Keratinocyte (primary cell): Measurements from ENCODE around the gene ZNF653. TPM values are rescaled to one million over a fixed set of nuclear protein-coding genes. Genes with fewer than 3 reads are reported as not detected.
"Not testable (repeated sequence)": the region's sequence is repeated elsewhere in the genome, so short reads cannot be mapped to it uniquely, and the experiment has no call there.

ENCODE experiments used
- DNase-seq: peaks from one replicate; pipeline ENCODE4 v3.0.0-alpha.2; 2011; ENCODE audit warnings: low read depth, missing footprints, low spot score
- FAIRE-seq: peaks from 2 replicates; lab custom pipeline; 2011; peaks lifted over from hg19 to GRCh38; lab: Jason Lieb, UNC
- H2AFZ ChIP-seq: 2 replicates; pipeline ENCODE4 v1.6.0; 2012; ENCODE audit warnings: low read length, control low read depth, inconsistent platforms; ENCODE audit not compliant: control insufficient read depth
- H3K27ac ChIP-seq: 2 replicates; pipeline ENCODE4 v1.5.1; 2011; ENCODE audit warnings: low read length; ENCODE audit not compliant: control insufficient read depth, insufficient read depth
- H3K27me3 ChIP-seq: 3 replicates; pipeline ENCODE4 v1.6.0; 2011; ENCODE audit warnings: low read length; ENCODE audit not compliant: control insufficient read depth, insufficient read depth; ENCODE audit errors: extremely low read depth
- H3K36me3 ChIP-seq, 2 experiments: 2 replicates in 1 of 2; 3 replicates in 1 of 2; pipeline ENCODE4 v1.5.1; 2011; ENCODE audit warnings: low read length in 2 of 2, mild to moderate bottlenecking in 1 of 2; ENCODE audit not compliant: control insufficient read depth in 2 of 2, insufficient read depth in 2 of 2; ENCODE audit errors: extremely low read depth in 1 of 2
- H3K4me1 ChIP-seq: 3 replicates; pipeline ENCODE4 v1.5.1; 2011; ENCODE audit warnings: low read length; ENCODE audit not compliant: control insufficient read depth, insufficient read depth; ENCODE audit errors: extremely low read depth
- H3K4me2 ChIP-seq: 3 replicates; pipeline ENCODE4 v1.6.0; 2011; ENCODE audit warnings: low read depth, low read length; ENCODE audit not compliant: control insufficient read depth, insufficient read depth; ENCODE audit errors: extremely low read depth
- H3K4me3 ChIP-seq, 3 experiments: fragments of 200-600 bp in 1 of 3; sonication (generic) in 1 of 3; 2 replicates in 2 of 3; 3 replicates in 1 of 3; pipeline ENCODE4 v1.5.1; 2011 to 2016; ENCODE audit warnings: low read length in 3 of 3, mild to moderate bottlenecking in 3 of 3, control low read depth in 2 of 3, inconsistent platforms in 1 of 3, low read depth in 1 of 3, mixed read lengths in 1 of 3, mixed run types in 1 of 3, moderate library complexity in 1 of 3; ENCODE audit not compliant: control insufficient read depth in 2 of 3, insufficient read depth in 2 of 3; ENCODE audit errors: extremely low read depth in 1 of 3
- H3K79me2 ChIP-seq: 2 replicates; pipeline ENCODE4 v1.6.0; 2012; ENCODE audit warnings: low read length; ENCODE audit not compliant: control insufficient read depth, insufficient read depth
- H3K9ac ChIP-seq: 3 replicates; pipeline ENCODE4 v1.6.0; 2011; ENCODE audit warnings: low read length; ENCODE audit not compliant: control insufficient read depth, insufficient read depth; ENCODE audit errors: extremely low read depth
- H3K9me1 ChIP-seq: 3 replicates; pipeline ENCODE4 v1.6.0; 2011; ENCODE audit warnings: low read length; ENCODE audit not compliant: control insufficient read depth, insufficient read depth; ENCODE audit errors: extremely low read depth
- H3K9me3 ChIP-seq: 2 replicates; pipeline ENCODE4 v1.5.1; 2012; ENCODE audit warnings: low read depth, low read length; ENCODE audit not compliant: control insufficient read depth
- H4K20me1 ChIP-seq: 3 replicates; pipeline ENCODE4 v1.6.0; 2011; ENCODE audit warnings: low read length; ENCODE audit not compliant: control insufficient read depth, insufficient read depth; ENCODE audit errors: extremely low read depth
- EZH2 ChIP-seq: IDR thresholded peaks from one replicate; pipeline ENCODE4 v1.6.1; 2012; ENCODE audit warnings: inconsistent platforms, mild to moderate bottlenecking, low read length, moderate library complexity
- dilution Hi-C: fragments of 300-500 bp; cut with MboI; formaldehyde crosslinking; loops from one replicate; pipeline ENCODE4 v1.7.0; 2020; ENCODE audit warnings: low sequenced_read_pairs; ENCODE audit not compliant: extremely low pct_ligation_motif_present
- polyA plus RNA-seq, 5 experiments: library from polyadenylated mRNA; depleted of rRNA in 3 of 5; stranded (reverse) in 3 of 5; stranded (forward) in 1 of 5; unstranded in 1 of 5; fragments of >200 nt; gene quantifications; 1 replicate in 1 of 5; 2 replicates in 3 of 5; 3 replicates in 1 of 5; pipeline versions ENCODE4 v1.2.1 to v1.2.3, GENCODE V29; 2011 to 2012; ENCODE audit warnings: missing spikeins in 2 of 5, low read depth in 1 of 5, low replicate concordance in 1 of 5
- TF ChIP-seq, protein P1 (sequence below), 3 experiments: IDR thresholded peaks in 1 of 3; conservative IDR thresholded peaks in 1 of 3; optimal IDR thresholded peaks in 1 of 3; 2 replicates in 2 of 3; 3 replicates in 1 of 3; pipeline versions ENCODE3 to v1.5.1; 2011; ENCODE audit warnings: low read length in 3 of 3, mild to moderate bottlenecking in 3 of 3, moderate library complexity in 2 of 3, control low read depth in 1 of 3, inconsistent platforms in 1 of 3; ENCODE audit not compliant: insufficient read depth in 2 of 3; ENCODE audit errors: extremely low read depth in 1 of 3

ZNF653 gene
- polyA plus RNA-seq, 1 donor (not counting 4 experiments of a cell fraction or from before 2014, with no cell fraction given) = 3.8 TPM

DNA sequence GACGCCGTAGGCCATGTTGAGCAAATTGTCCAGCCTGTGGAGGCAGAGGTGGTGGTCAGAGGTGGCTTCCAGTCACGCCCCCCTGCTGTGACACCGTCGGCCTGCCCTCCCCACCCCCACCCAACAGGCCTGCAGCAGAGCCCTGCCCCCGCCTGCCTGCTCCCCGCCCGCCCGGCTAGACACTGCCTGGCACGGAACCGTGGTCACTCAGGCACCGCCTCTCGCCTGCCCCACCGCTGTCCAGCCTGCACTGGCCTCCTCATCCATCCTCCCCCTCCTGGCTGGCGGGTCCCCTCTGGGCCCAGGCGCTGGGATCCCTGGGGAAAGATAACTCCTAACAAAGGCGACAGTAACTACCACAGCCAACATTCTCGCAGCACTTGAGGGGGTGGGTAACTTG, 48.5 kb downstream of the ZNF653 start:
- DNase-seq = no peak
- TF ChIP-seq, protein P1, sequence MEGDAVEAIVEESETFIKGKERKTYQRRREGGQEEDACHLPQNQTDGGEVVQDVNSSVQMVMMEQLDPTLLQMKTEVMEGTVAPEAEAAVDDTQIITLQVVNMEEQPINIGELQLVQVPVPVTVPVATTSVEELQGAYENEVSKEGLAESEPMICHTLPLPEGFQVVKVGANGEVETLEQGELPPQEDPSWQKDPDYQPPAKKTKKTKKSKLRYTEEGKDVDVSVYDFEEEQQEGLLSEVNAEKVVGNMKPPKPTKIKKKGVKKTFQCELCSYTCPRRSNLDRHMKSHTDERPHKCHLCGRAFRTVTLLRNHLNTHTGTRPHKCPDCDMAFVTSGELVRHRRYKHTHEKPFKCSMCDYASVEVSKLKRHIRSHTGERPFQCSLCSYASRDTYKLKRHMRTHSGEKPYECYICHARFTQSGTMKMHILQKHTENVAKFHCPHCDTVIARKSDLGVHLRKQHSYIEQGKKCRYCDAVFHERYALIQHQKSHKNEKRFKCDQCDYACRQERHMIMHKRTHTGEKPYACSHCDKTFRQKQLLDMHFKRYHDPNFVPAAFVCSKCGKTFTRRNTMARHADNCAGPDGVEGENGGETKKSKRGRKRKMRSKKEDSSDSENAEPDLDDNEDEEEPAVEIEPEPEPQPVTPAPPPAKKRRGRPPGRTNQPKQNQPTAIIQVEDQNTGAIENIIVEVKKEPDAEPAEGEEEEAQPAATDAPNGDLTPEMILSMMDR (optimal IDR thresholded peaks at IDR 0.05 in 1 of 3, IDR thresholded peaks at IDR 0.05 in 1 of 3, conservative IDR thresholded peaks at IDR 0.05 in 1 of 3; ENCODE audit: extremely low read depth in 1 of 3, insufficient read depth in 2 of 3, low read length in 3 of 3) = no peak
- no peak for TF ChIP-seq EZH2
- dilution Hi-C loops = no loop called here
- FAIRE-seq = no peak
- H3K4me1 ChIP-seq = no peaks in the 10 kb centered on the region
- no peaks in the 10 kb centered on the region for H3K9me1 ChIP-seq
- no peaks in the 10 kb centered on the region for H3K36me3 ChIP-seq
- H3K9ac ChIP-seq = no peak overlapping the region
- H4K20me1 ChIP-seq = no peaks in the 10 kb centered on the region
- no peaks in the 10 kb centered on the region for H3K79me2 ChIP-seq
- no peak overlapping the region for H3K27ac ChIP-seq
- H3K4me2 ChIP-seq = no peak overlapping the region
- no peaks in the 10 kb centered on the region for H3K27me3 ChIP-seq
- no peak overlapping the region for H2AFZ ChIP-seq
- no peak overlapping the region for H3K4me3 ChIP-seq
- H3K9me3 ChIP-seq = no peaks in the 10 kb centered on the region

DNA sequence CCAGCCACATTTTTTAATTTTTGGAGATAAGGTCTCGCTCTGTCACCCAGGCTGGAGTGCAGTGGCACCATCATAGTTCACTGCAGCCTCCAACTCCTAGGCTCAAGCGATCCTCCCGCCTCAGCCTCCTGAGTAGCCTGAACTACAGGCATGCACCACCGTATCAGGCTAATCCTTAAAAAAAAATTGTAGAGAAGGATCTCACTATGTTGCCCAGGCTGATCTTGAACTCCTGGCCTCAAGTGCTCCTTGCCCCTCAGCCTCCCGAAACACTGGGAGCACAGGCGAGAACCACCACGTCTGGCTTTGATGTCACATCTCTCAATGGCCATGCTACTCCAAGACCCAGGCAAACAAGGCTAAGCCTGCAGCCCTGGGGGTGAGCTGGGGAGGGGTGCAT, 49.0 kb downstream of the ZNF653 start:
- dilution Hi-C loops = no loop called here
- FAIRE-seq = no peak
- Histone ChIP-seq H3K4me3 (no peak overlapping the region), H3K9me1 (no peaks in the 10 kb centered on the region), H3K79me2 (no peaks in the 10 kb centered on the region), H3K4me2 (no peak overlapping the region), H3K9ac (no peak overlapping the region), H3K36me3 (no peaks in the 10 kb centered on the region), H3K27ac (no peak overlapping the region), H4K20me1 (no peaks in the 10 kb centered on the region), H3K4me1 (no peaks in the 10 kb centered on the region), H2AFZ (no peak overlapping the region), H3K27me3 (no peaks in the 10 kb centered on the region), H3K9me3 (no peaks in the 10 kb centered on the region)
- DNase-seq = no peak
- TF ChIP-seq EZH2 = no peak
- TF ChIP-seq, protein P1 (optimal IDR thresholded peaks at IDR 0.05 in 1 of 3, IDR thresholded peaks at IDR 0.05 in 1 of 3, conservative IDR thresholded peaks at IDR 0.05 in 1 of 3; ENCODE audit: extremely low read depth in 1 of 3, insufficient read depth in 2 of 3, low read length in 3 of 3) = no peak

DNA sequence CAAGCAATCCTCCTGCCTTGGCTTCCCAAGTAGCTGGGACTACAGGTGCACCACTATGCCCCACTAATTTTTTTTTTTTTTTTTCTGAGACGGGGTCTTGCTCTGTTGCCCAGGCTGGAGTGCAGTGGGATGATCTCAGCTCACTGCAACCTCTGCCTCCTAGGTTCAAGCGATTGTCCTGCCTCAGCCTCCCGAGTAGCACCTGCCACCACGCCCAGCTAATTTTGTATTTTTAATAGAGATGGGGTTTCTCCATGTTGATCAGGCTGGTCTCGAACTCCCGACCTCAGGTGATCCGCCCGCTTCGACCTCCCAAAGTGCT, 50.4 kb downstream of the ZNF653 start:
- H3K27me3 ChIP-seq, H3K27ac ChIP-seq, H3K9me3 ChIP-seq, H3K36me3 ChIP-seq, H3K9me1 ChIP-seq, DNase-seq, H3K4me3 ChIP-seq, H3K4me2 ChIP-seq, H3K9ac ChIP-seq, H3K4me1 ChIP-seq, dilution Hi-C loops, H3K79me2 ChIP-seq, H2AFZ ChIP-seq, H4K20me1 ChIP-seq, FAIRE-seq: not testable (repeated sequence)
